Measurements from ENCODE around the gene TMEM231.

TMEM231 gene

GRCh38 chr16:75590920-75591843, 35.1 kb upstream of the TMEM231 start:
- TF ChIP-seq, protein P1, sequence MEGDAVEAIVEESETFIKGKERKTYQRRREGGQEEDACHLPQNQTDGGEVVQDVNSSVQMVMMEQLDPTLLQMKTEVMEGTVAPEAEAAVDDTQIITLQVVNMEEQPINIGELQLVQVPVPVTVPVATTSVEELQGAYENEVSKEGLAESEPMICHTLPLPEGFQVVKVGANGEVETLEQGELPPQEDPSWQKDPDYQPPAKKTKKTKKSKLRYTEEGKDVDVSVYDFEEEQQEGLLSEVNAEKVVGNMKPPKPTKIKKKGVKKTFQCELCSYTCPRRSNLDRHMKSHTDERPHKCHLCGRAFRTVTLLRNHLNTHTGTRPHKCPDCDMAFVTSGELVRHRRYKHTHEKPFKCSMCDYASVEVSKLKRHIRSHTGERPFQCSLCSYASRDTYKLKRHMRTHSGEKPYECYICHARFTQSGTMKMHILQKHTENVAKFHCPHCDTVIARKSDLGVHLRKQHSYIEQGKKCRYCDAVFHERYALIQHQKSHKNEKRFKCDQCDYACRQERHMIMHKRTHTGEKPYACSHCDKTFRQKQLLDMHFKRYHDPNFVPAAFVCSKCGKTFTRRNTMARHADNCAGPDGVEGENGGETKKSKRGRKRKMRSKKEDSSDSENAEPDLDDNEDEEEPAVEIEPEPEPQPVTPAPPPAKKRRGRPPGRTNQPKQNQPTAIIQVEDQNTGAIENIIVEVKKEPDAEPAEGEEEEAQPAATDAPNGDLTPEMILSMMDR (IDR thresholded peaks at IDR 0.05; ENCODE audit: low read depth, low read length) = peak; percentile 17
- no peak overlapping the region for H3K4me3 ChIP-seq (ENCODE audit: low read depth, low read length)
- DNase-seq (ENCODE audit: low read depth, low spot score) = peak; percentile 90
- in situ Hi-C loops (cut with HindIII; ENCODE audit: low sequenced_read_pairs) = no loop called here

DNA sequence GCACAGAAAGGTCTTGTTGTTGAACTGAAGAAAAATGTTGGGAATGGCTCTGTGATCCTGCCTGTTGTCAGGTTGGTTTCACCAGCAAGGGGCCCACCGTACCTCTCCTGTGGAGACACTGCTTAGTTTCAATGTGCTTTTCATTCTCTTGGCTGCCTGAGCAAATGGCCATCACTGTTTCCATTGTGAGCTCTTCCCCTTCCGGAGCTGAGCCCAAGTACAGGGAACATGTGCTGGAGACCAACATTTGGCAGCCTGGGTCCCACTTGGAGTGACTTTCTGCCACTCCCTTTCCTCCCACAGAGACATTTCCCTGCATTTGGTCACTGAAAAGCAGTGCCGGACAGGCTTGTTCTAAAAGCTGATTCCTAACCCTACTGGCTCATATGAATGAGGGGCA, 33.3 kb upstream of the TMEM231 start:
- in situ Hi-C loops (cut with HindIII; ENCODE audit: low sequenced_read_pairs) = no loop called here
- H3K4me3 ChIP-seq (ENCODE audit: low read depth, low read length) = no peak overlapping the region
- no peak for DNase-seq (ENCODE audit: low read depth, low spot score)
- TF ChIP-seq, protein P1 (IDR thresholded peaks at IDR 0.05; ENCODE audit: low read depth, low read length) = no peak

- no peak for DNase-seq (ENCODE audit: low read depth, low spot score)
- no peak overlapping the region for H3K4me3 ChIP-seq (ENCODE audit: low read depth, low read length)
- in situ Hi-C loops (cut with HindIII; ENCODE audit: low sequenced_read_pairs) = no loop called here
- TF ChIP-seq, protein P1 (IDR thresholded peaks at IDR 0.05; ENCODE audit: low read depth, low read length) = no peak
These were observed 32.7 kb upstream of the TMEM231 start for GRCh38 chr16:75588716-75589115.

GRCh38 chr16:75584108-75584507, 28.1 kb upstream of the TMEM231 start:
- TF ChIP-seq, protein P1 (IDR thresholded peaks at IDR 0.05; ENCODE audit: low read depth, low read length) = no peak
- in situ Hi-C loops (cut with HindIII; ENCODE audit: low sequenced_read_pairs) = no loop called here

GRCh38 chr16:75579281-75579834, 23.3 kb upstream of the TMEM231 start:
- in situ Hi-C loops (cut with HindIII; ENCODE audit: low sequenced_read_pairs) = no loop called here
- DNase-seq (ENCODE audit: low read depth, low spot score) = no peak
- no peak overlapping the region for H3K4me3 ChIP-seq (ENCODE audit: low read depth, low read length)
- TF ChIP-seq, protein P1 (IDR thresholded peaks at IDR 0.05; ENCODE audit: low read depth, low read length) = no peak

More at GRCh38 chr16:75584108-75584507, 28.1 kb upstream of the TMEM231 start:
- no peak for DNase-seq (ENCODE audit: low read depth, low spot score)
- no peak overlapping the region for H3K4me3 ChIP-seq (ENCODE audit: low read depth, low read length)

- in situ Hi-C loops (cut with HindIII; ENCODE audit: low sequenced_read_pairs) = no loop called here
- DNase-seq (ENCODE audit: low read depth, low spot score) = no peak
- TF ChIP-seq, protein P1 (IDR thresholded peaks at IDR 0.05; ENCODE audit: low read depth, low read length) = no peak
These were observed 22.7 kb upstream of the TMEM231 start for GRCh38 chr16:75578725-75579124.

More at GRCh38 chr16:75578725-75579124, 22.7 kb upstream of the TMEM231 start:
- no peak overlapping the region for H3K4me3 ChIP-seq (ENCODE audit: low read depth, low read length)

Data from astrocyte of the spinal cord (primary cell).